Stimulated activated CD4-positive, alpha-beta T cell treated with anti-CD3 and anti-CD28 coated beads, Interleukin-2, amount 100 ng/mL, for 24 hours (primary cell): ENCODE results near the gene SLC45A2.
A peak's percentile ranks its signal among the peaks of the same experiment; 100 is the strongest.
"Not testable (repeated sequence)": the region's sequence is repeated elsewhere in the genome, so short reads cannot be mapped to it uniquely, and the experiment has no call there.

ENCODE experiments used
- DNase-seq, 2 donors: peaks; one replicate each; pipeline ENCODE4 v3.0.0-alpha.2; 2020

The SLC45A2 gene

GRCh38 chr5:33984671-33985124 lies at the start of gene SLC45A2:
Gene SLC45A2, minus strand, starts transcription at chr5:33984693. Its CDS starts 110 bp downstream, at chr5:33984583.
- no peak for DNase-seq

- DNase-seq = no peak
These were observed 47.5 kb upstream of the SLC45A2 start for GRCh38 chr5:34031966-34032365.

GRCh38 chr5:34031117-34031516 lies 46.6 kb upstream of the SLC45A2 start:
- DNase-seq = no peak

GRCh38 chr5:34030585-34030984 lies 46.1 kb upstream of the SLC45A2 start:
- DNase-seq = not testable (repeated sequence)

- no peak for DNase-seq
These were observed 45.6 kb upstream of the SLC45A2 start for GRCh38 chr5:34030048-34030447.

- DNase-seq = no peak
These were observed 43.9 kb upstream of the SLC45A2 start for GRCh38 chr5:34028349-34028748.

- DNase-seq = no peak
These were observed 41.7 kb upstream of the SLC45A2 start for GRCh38 chr5:34026089-34026761.

- peak in 1 of 2 donors; percentile 45 for DNase-seq
These were observed 37.7 kb upstream of the SLC45A2 start for GRCh38 chr5:34022121-34022705.

- DNase-seq = no peak
These were observed 36.8 kb upstream of the SLC45A2 start for GRCh38 chr5:34021334-34021733.

GRCh38 chr5:34020726-34021125 lies 36.2 kb upstream of the SLC45A2 start:
- no peak for DNase-seq

GRCh38 chr5:34017254-34017653 lies 32.8 kb upstream of the SLC45A2 start:
- no peak for DNase-seq

GRCh38 chr5:34016750-34017149 lies 32.3 kb upstream of the SLC45A2 start:
- no peak for DNase-seq

GRCh38 chr5:34016222-34016621 lies 31.7 kb upstream of the SLC45A2 start:
- DNase-seq = no peak

GRCh38 chr5:34015120-34015822 lies 30.8 kb upstream of the SLC45A2 start:
- peak in 1 of 2 donors; percentile 5 for DNase-seq

- no peak for DNase-seq
These were observed 30.1 kb upstream of the SLC45A2 start for GRCh38 chr5:34014626-34015025.

GRCh38 chr5:34013547-34013946 lies 29.1 kb upstream of the SLC45A2 start:
- DNase-seq = no peak

- no peak for DNase-seq
These were observed 28.3 kb upstream of the SLC45A2 start for GRCh38 chr5:34012791-34013190.

- no peak for DNase-seq
These were observed 27.0 kb upstream of the SLC45A2 start for GRCh38 chr5:34011536-34011935.

- DNase-seq = not testable (repeated sequence)
These were observed 25.7 kb upstream of the SLC45A2 start for GRCh38 chr5:34010146-34010545.

- no peak for DNase-seq
These were observed 25.1 kb upstream of the SLC45A2 start for GRCh38 chr5:34009610-34010009.

- no peak for DNase-seq
These were observed 24.3 kb upstream of the SLC45A2 start for GRCh38 chr5:34008802-34009201.

GRCh38 chr5:34007621-34008600 lies 23.4 kb upstream of the SLC45A2 start, which contains the start of gene AMACR:
Gene AMACR, minus strand, starts transcription at chr5:34008050. Its CDS starts 31 bp downstream, at chr5:34008019.
- peak; percentile 87 to 91 for DNase-seq

GRCh38 chr5:34007201-34007620 lies 22.7 kb upstream of the SLC45A2 start:
- peak in 1 of 2 donors; percentile 4 for DNase-seq
